ENCODE results near the gene RNU5B-1.
"Not testable (repeated sequence)": the region's sequence is repeated elsewhere in the genome, so short reads cannot be mapped to it uniquely, and the experiment has no call there.

The RNU5B-1 gene

GRCh38 chr15:65344214-65344913 lies 39.9 kb downstream of the RNU5B-1 start:
- Histone ChIP-seq H3K9me3 (ENCODE audit: insufficient read depth, low read length) (no peaks in the 10 kb centered on the region), H3K79me2 (ENCODE audit: low read length) (no peaks in the 10 kb centered on the region), H3K27ac (ENCODE audit: low read length) (no peak overlapping the region), H3K4me3 (ENCODE audit: low read length) (no peak overlapping the region), H3K36me3 (replicated peaks; ENCODE audit: low read depth, low read length) (no peaks in the 10 kb centered on the region), H3K4me1 (ENCODE audit: low read length) (no peaks in the 10 kb centered on the region), H4K20me1 (ENCODE audit: insufficient read depth, low read length) (no peaks in the 10 kb centered on the region), H3K9ac (ENCODE audit: low read length) (no peak overlapping the region), H3K27me3 (ENCODE audit: low read depth, low read length) (peaks cover 3% of the 10 kb centered on the region; the same call in 1 of the 2 replicates), H2AFZ (ENCODE audit: low read depth, low read length) (no peak overlapping the region), H3K4me2 (ENCODE audit: low read length) (no peak overlapping the region)
- TF ChIP-seq EZH2phosphoT487 (IDR thresholded peaks at IDR 0.05; ENCODE audit: low read depth) (no peak), CTCF (IDR thresholded peaks at IDR 0.05; ENCODE audit: low read depth, low read length) (no peak)

GRCh38 chr15:65344914-65345275 lies 40.4 kb downstream of the RNU5B-1 start:
- H3K27me3 ChIP-seq (ENCODE audit: low read depth, low read length): no peaks in the 10 kb centered on the region
- no peaks in the 10 kb centered on the region for H3K36me3 ChIP-seq (replicated peaks; ENCODE audit: low read depth, low read length)
- no peaks in the 10 kb centered on the region for H3K9me3 ChIP-seq (ENCODE audit: insufficient read depth, low read length)
- no peak overlapping the region for H3K27ac ChIP-seq (ENCODE audit: low read length)
- no peak overlapping the region for H3K4me2 ChIP-seq (ENCODE audit: low read length)
- H3K4me3 ChIP-seq (ENCODE audit: low read length): no peak overlapping the region
- no peaks in the 10 kb centered on the region for H3K79me2 ChIP-seq (ENCODE audit: low read length)
- no peak overlapping the region for H3K9ac ChIP-seq (ENCODE audit: low read length)
- H2AFZ ChIP-seq (ENCODE audit: low read depth, low read length): no peak overlapping the region
- no peaks in the 10 kb centered on the region for H3K4me1 ChIP-seq (ENCODE audit: low read length)
- no peak for TF ChIP-seq EZH2phosphoT487 (IDR thresholded peaks at IDR 0.05; ENCODE audit: low read depth)
- TF ChIP-seq CTCF (IDR thresholded peaks at IDR 0.05; ENCODE audit: low read depth, low read length): no peak
- no peaks in the 10 kb centered on the region for H4K20me1 ChIP-seq (ENCODE audit: insufficient read depth, low read length)

GRCh38 chr15:65346856-65347598 lies 42.5 kb downstream of the RNU5B-1 start:
- TF ChIP-seq CTCF (IDR thresholded peaks at IDR 0.05; ENCODE audit: low read depth, low read length): no peak
- no peak for TF ChIP-seq EZH2phosphoT487 (IDR thresholded peaks at IDR 0.05; ENCODE audit: low read depth)
- Histone ChIP-seq H3K27me3 (ENCODE audit: low read depth, low read length) (no peaks in the 10 kb centered on the region), H3K27ac (ENCODE audit: low read length) (no peak overlapping the region)

GRCh38 chr15:65347756-65348155 lies 43.3 kb downstream of the RNU5B-1 start:
- not testable (repeated sequence) for H3K27ac ChIP-seq (ENCODE audit: low read length); H2AFZ ChIP-seq (ENCODE audit: low read depth, low read length); H3K4me3 ChIP-seq (ENCODE audit: low read length); H3K79me2 ChIP-seq (ENCODE audit: low read length); H3K4me1 ChIP-seq (ENCODE audit: low read length); H3K27me3 ChIP-seq (ENCODE audit: low read depth, low read length); H3K9me3 ChIP-seq (ENCODE audit: insufficient read depth, low read length); H3K9ac ChIP-seq (ENCODE audit: low read length); H3K36me3 ChIP-seq (replicated peaks; ENCODE audit: low read depth, low read length); H3K4me2 ChIP-seq (ENCODE audit: low read length); H4K20me1 ChIP-seq (ENCODE audit: insufficient read depth, low read length)

More at GRCh38 chr15:65346856-65347598, 42.5 kb downstream of the RNU5B-1 start:
- no peak overlapping the region for H3K4me3 ChIP-seq (ENCODE audit: low read length)
- no peaks in the 10 kb centered on the region for H3K4me1 ChIP-seq (ENCODE audit: low read length)
- no peak overlapping the region for H3K9ac ChIP-seq (ENCODE audit: low read length)
- no peak overlapping the region for H3K4me2 ChIP-seq (ENCODE audit: low read length)
- no peaks in the 10 kb centered on the region for H3K36me3 ChIP-seq (replicated peaks; ENCODE audit: low read depth, low read length)
- H2AFZ ChIP-seq (ENCODE audit: low read depth, low read length): no peak overlapping the region
- H3K9me3 ChIP-seq (ENCODE audit: insufficient read depth, low read length): peaks cover 3% of the 10 kb centered on the region; the same call in 1 of the 2 replicates
- H3K79me2 ChIP-seq (ENCODE audit: low read length): no peaks in the 10 kb centered on the region
- no peaks in the 10 kb centered on the region for H4K20me1 ChIP-seq (ENCODE audit: insufficient read depth, low read length)

Data from OCI-LY3 (cell line).